NT2/D1 (cell line): ENCODE data around the gene RAD18.

Experiments used
- SUZ12 ChIP-seq: IDR thresholded peaks from 2 replicates; pipeline ENCODE4 v1.6.1; 2011; ENCODE audit not compliant: insufficient read length, insufficient read depth; ENCODE audit errors: extremely low read depth
- YY1 ChIP-seq: IDR thresholded peaks from 2 replicates; pipeline ENCODE4 v1.6.1; 2011; ENCODE audit not compliant: insufficient read length, insufficient read depth
- ZNF274 ChIP-seq: IDR thresholded peaks from 2 replicates; pipeline ENCODE4 v1.6.1; 2011; ENCODE audit warnings: mild to moderate bottlenecking, low read depth, low read length

GRCh38 chr3:8865697-8866096, 97.6 kb downstream of the RAD18 start:
- no peak for TF ChIP-seq YY1
- TF ChIP-seq ZNF274 = no peak
- TF ChIP-seq SUZ12 = no peak
